Left ventricle myocardium inferior (tissue), 1 donor: ENCODE measurements around the gene ZNF773. TPM values are rescaled to one million over a fixed set of nuclear protein-coding genes. Genes with fewer than 3 reads are reported as not detected.
"Not testable (repeated sequence)": the region's sequence is repeated elsewhere in the genome, so short reads cannot be mapped to it uniquely, and the experiment has no call there.

Experiments used
- DNase-seq: peaks from one replicate; pipeline ENCODE4 v3.0.0-alpha.2; 2020
- H3K27ac ChIP-seq: fragments of 200-600 bp; replicated peaks from 2 replicates; pipeline ENCODE4 v1.8.0; 2021
- H3K27me3 ChIP-seq: fragments of 200-600 bp; 2 replicates; pipeline ENCODE4 v1.8.0; 2021; ENCODE audit warnings: low read depth
- H3K36me3 ChIP-seq: fragments of 200-600 bp; 2 replicates; pipeline ENCODE4 v1.8.0; 2021
- H3K4me1 ChIP-seq: fragments of 200-600 bp; 2 replicates; pipeline ENCODE4 v1.8.0; 2021
- H3K4me3 ChIP-seq: fragments of 200-600 bp; 2 replicates; pipeline ENCODE4 v1.8.0; 2021; ENCODE audit warnings: mild to moderate bottlenecking, moderate library complexity
- H3K9me3 ChIP-seq: fragments of 200-600 bp; replicated peaks from 2 replicates; pipeline ENCODE4 v1.8.0; 2021
- CTCF ChIP-seq: fragments of 200-600 bp; IDR thresholded peaks from 2 replicates; pipeline ENCODE4 v1.8.0; 2021; ENCODE audit warnings: antibody characterized with exemption, mild to moderate bottlenecking, borderline replicate concordance
- intact Hi-C: fragments of 100-400 bp; cut with micrococcal nuclease; formaldehyde crosslinking; loops from one replicate; pipeline ENCODE4 v1.11.0; 2022
- total RNA-seq: library from RNA; stranded (reverse); fragmentation: NEBNext Ultra II Directional; extraction: Animal tissue kit (Norgen Biotek cat#: 25700); gene quantifications from one replicate; pipeline ENCODE4 v1.2.1, GENCODE V29; 2021
- donor health status: DM: no; HTN: yes; CAD: no; lungs with severe emphysema.

ZNF773 gene
- total RNA-seq, 1 donor from 2014 or later, result 4.1 TPM

DNA sequence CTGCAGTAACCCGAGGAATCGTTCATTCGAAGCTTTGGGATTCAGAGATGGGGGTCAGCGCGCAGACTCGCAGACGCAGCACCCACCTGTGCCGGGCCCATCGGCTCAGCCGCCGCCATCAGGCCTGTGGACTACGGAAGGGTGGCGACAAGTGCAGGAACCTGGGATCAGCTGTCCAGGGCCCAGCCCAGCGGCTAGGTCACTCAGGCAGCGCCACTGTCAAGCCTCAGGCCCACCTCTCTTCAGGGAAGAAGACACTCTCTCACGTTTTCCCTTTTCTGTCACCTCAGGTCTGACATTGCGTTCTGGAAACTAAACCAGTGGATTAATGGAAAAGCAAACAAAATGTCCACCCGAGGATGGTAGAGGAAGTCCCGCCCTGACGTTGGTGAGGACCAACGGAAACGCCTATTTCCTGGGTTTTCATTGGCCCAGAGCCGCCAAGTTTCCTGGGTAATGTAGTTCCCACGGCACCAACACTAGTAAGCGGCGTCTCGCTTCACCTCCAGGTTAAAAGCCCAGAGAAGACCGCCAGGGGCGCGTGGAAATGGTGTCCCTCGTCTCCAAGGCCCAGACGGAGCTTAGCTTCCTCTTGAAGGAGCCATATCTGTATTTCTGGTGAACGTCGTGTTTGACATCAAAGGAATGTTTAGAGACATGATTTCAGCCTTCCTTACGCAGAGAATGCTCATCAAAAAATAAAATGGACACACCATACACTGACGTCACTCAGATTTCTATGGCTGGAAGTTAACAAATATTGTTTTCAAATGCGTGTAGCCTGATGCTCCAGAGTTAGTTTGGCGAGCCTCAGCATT is 22.3 kb upstream of the ZNF773 start, which contains the start of gene ZNF772:
ZNF772 (minus strand) TSS at position 376 of the 818 bp plus-strand sequence; CDS start at position 119, 257 bp downstream.
- H3K27me3 ChIP-seq, result no peaks in the 10 kb centered on the region
- H3K27ac ChIP-seq, result peak within 1 kb of the TSS; percentile 90
- peaks cover 48% of the 10 kb centered on the region for H3K9me3 ChIP-seq
- H3K4me1 ChIP-seq, result peaks cover 28% of the 10 kb centered on the region
- TF ChIP-seq CTCF, result peak; percentile 82
- peaks cover 42% of the 10 kb centered on the region for H3K36me3 ChIP-seq
- peak within 1 kb of the TSS; percentile 75 for H3K4me3 ChIP-seq
- intact Hi-C loops, result no loop called here
- peak; percentile 92 for DNase-seq

GRCh38 chr19:57487477-57488298 is 12.1 kb upstream of the ZNF773 start, which contains the start of gene ZNF419:
TSS of gene ZNF419 (plus strand) at chr19:57487750. CDS start at chr19:57487951, 201 bp downstream.
- Histone ChIP-seq H3K27ac (peak within 1 kb of the TSS; percentile 81), H3K36me3 (peaks cover 27% of the 10 kb centered on the region), H3K4me3 (peak within 1 kb of the TSS; percentile 97), H3K4me1 (peaks cover 12% of the 10 kb centered on the region)
- H3K9me3 ChIP-seq, intact Hi-C loops, H3K27me3 ChIP-seq: not testable (repeated sequence)
- DNase-seq, result peak; percentile 92

DNA sequence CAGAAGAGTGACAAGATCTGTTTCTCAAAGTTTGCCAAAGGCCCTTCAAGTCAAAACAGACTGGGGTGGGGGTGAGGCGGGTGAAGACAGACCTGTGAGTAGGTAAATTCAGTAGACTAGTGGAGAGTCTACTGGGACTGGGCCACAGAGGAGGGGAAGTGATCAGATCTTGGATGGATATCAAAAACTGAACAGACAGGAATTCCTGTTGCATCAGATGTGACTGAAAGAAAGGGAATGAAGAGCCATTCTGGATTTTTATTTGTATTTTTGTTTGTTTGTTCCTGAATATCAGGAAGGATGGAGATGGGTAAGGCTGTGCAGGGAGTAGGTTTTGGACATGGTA is 11.5 kb upstream of the ZNF773 start:
- H3K27ac ChIP-seq, intact Hi-C loops, DNase-seq, H3K9me3 ChIP-seq, H3K27me3 ChIP-seq: not testable (repeated sequence)
- Histone ChIP-seq H3K36me3 (peaks cover 33% of the 10 kb centered on the region), H3K4me1 (peaks cover 12% of the 10 kb centered on the region), H3K4me3 (peak overlapping the region; percentile 97)

DNA sequence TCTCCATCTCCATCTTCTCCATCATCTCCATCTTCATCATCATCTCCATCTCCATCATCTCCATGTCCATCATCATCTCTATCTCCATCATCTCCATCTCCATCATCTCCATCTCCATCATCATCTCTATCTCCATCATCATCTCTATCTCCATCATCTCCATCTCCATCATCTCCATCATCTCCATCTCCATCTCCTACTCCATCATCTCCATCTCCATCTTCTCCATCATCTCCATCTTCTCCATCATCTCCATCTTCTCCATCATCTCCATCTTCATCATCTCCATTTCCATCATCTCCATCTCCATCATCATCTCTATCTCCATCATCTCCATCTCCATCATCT is 432 bp upstream of the ZNF773 start:
- DNase-seq, H3K4me3 ChIP-seq, H3K27ac ChIP-seq, intact Hi-C loops, H3K27me3 ChIP-seq: not testable (repeated sequence)
- Histone ChIP-seq H3K36me3 (peaks cover 26% of the 10 kb centered on the region), H3K4me1 (peaks cover 11% of the 10 kb centered on the region), H3K9me3 (peaks cover 37% of the 10 kb centered on the region)

GRCh38 chr19:57500400-57500799 is 662 bp downstream of the ZNF773 start:
- Histone ChIP-seq H3K36me3 (peaks cover 27% of the 10 kb centered on the region), H3K9me3 (peaks cover 31% of the 10 kb centered on the region), H3K4me3 (peak overlapping the region; percentile 96), H3K4me1 (peaks cover 11% of the 10 kb centered on the region)
- H3K27me3 ChIP-seq, DNase-seq, intact Hi-C loops, H3K27ac ChIP-seq: not testable (repeated sequence)

- no peak overlapping the region for H3K4me3 ChIP-seq
- H3K27me3 ChIP-seq, result no peaks in the 10 kb centered on the region
- peaks cover 72% of the 10 kb centered on the region for H3K9me3 ChIP-seq
- TF ChIP-seq CTCF, result no peak
- H3K36me3 ChIP-seq, result peaks cover 77% of the 10 kb centered on the region
- no peak for DNase-seq
- no peaks in the 10 kb centered on the region for H3K4me1 ChIP-seq
- H3K27ac ChIP-seq, result no peak overlapping the region
- intact Hi-C loops, result no loop called here
These were observed 6.4 kb downstream of the ZNF773 start for GRCh38 chr19:57506163-57506562.

GRCh38 chr19:57511484-57511883 is 11.7 kb downstream of the ZNF773 start:
- Histone ChIP-seq H3K36me3 (peaks cover 89% of the 10 kb centered on the region), H3K9me3 (peaks cover 89% of the 10 kb centered on the region)
- intact Hi-C loops, result no loop called here

More at GRCh38 chr19:57511484-57511883, 11.7 kb downstream of the ZNF773 start:
- Histone ChIP-seq H3K4me3 (no peak overlapping the region), H3K27me3 (no peaks in the 10 kb centered on the region), H3K4me1 (no peaks in the 10 kb centered on the region), H3K27ac (no peak overlapping the region)
- TF ChIP-seq CTCF, result no peak
- no peak for DNase-seq
